ENCODE data around the gene WDR49. TPM values are rescaled to one million over a fixed set of nuclear protein-coding genes. Genes with fewer than 3 reads are reported as not detected.

The WDR49 gene
- total and polyA plus RNA-seq, 3 experiments from 2014 or later = 0.35 to 0.74 TPM; not detected in 1

DNA sequence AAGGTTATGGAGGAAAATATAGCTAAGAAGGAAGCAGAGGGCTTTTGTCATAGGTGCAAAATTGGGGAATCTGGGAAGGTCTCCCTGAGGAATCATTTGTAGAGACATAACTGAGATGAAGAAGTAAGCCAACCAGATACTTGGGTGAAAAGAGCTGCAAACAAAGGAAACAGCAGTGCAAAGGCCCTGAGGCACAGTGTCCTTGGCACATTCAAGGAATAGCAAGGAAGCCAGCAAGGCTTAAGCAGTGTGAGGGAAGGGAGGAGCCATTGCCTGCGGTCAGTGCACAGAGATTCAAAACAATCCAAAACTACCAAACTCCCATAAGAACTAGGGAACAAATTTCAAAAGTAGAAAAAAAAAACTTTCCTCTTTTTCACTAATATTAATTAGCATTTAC is 88.3 kb downstream of the WDR49 start:
- Mint-ChIP-seq H3K27ac (no peak overlapping the region), H3K27me3 (no peaks in the 10 kb centered on the region), H3K4me1 (no peaks in the 10 kb centered on the region), H3K4me3 (no peak overlapping the region), H3K36me3 (no peaks in the 10 kb centered on the region), H3K9me3 (peaks cover 0 to 1% (median 0%) of the 10 kb centered on the region in 5 donors)
- H3K27me3 ChIP-seq (ENCODE audit: insufficient read depth, low read length, poor library complexity, severe bottlenecking) = no peaks in the 10 kb centered on the region
- no peaks in the 10 kb centered on the region for H3K4me1 ChIP-seq (ENCODE audit: insufficient read depth, low read length)
- no peak overlapping the region for H3K4me3 ChIP-seq (ENCODE audit: low read length)
- no peak for DNase-seq
- H3K27ac ChIP-seq (ENCODE audit: low read depth, low read length) = no peak overlapping the region
- no peaks in the 10 kb centered on the region for H3K9me3 ChIP-seq (ENCODE audit: low read length)
- no peaks in the 10 kb centered on the region for H3K36me3 ChIP-seq (ENCODE audit: insufficient read depth, low read length)
- ChIA-PET CTCF (no interaction called here), POLR2A (no interaction called here)

DNA sequence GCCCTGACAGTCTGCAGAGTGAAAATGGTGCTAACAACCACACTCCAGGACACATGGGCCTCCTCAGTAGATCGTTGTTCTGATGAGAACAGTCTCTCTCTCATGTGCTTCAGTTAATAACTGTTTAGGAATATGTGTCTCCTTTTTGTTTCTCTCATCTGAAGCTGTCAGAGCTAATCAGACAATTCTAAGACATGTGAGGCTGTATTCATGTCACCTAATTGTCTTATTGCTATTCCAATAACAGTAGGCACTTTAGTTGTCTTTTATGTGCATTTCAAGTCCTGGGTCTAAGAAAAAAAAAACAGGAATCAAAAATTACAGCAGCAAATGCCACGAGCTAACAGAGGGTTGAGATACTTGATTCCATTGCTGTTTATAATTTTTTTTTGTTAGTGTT is 89.1 kb downstream of the WDR49 start:
- H3K9me3 Mint-ChIP-seq = peaks cover 0 to 1% (median 0%) of the 10 kb centered on the region in 5 donors
- no peak overlapping the region for H3K4me3 Mint-ChIP-seq
- H3K36me3 ChIP-seq (ENCODE audit: insufficient read depth, low read length) = no peaks in the 10 kb centered on the region
- no peaks in the 10 kb centered on the region for H3K9me3 ChIP-seq (ENCODE audit: low read length)
- no peak overlapping the region for H3K4me3 ChIP-seq (ENCODE audit: low read length)
- no peak for DNase-seq
- no peaks in the 10 kb centered on the region for H3K27me3 ChIP-seq (ENCODE audit: insufficient read depth, low read length, poor library complexity, severe bottlenecking)
- no peak overlapping the region for H3K27ac ChIP-seq (ENCODE audit: low read depth, low read length)
- H3K36me3 Mint-ChIP-seq = no peaks in the 10 kb centered on the region
- H3K4me1 Mint-ChIP-seq = no peaks in the 10 kb centered on the region
- H3K27ac Mint-ChIP-seq = no peak overlapping the region
- no peaks in the 10 kb centered on the region for H3K4me1 ChIP-seq (ENCODE audit: insufficient read depth, low read length)
- ChIA-PET CTCF (no interaction called here), POLR2A (no interaction called here)
- H3K27me3 Mint-ChIP-seq = peaks cover 0 to 2% of the 10 kb centered on the region in 2 donors

DNA sequence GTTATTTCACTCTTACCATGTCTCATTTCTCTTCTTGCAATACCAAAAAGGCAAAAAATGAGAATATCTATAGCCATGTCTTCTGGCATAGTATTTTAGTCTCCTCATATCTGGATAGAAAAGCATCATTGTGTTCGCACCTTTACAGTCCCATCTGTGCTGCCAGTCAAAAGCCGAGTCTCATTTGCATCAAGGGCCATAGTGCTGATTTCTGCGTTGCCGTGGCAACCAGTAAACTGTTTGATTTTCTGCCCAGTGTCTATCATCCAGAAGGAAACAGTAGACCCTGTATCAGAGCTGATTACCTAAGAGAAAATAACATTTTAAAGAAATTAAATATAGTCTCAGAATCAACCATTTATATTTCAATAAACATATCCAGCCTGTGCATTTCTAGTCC is 93.8 kb downstream of the WDR49 start:
- Histone ChIP-seq H3K27ac (ENCODE audit: low read depth, low read length) (no peak overlapping the region), H3K36me3 (ENCODE audit: insufficient read depth, low read length) (no peaks in the 10 kb centered on the region), H3K4me1 (ENCODE audit: insufficient read depth, low read length) (no peaks in the 10 kb centered on the region), H3K27me3 (ENCODE audit: insufficient read depth, low read length, poor library complexity, severe bottlenecking) (no peaks in the 10 kb centered on the region), H3K4me3 (ENCODE audit: low read length) (no peak overlapping the region), H3K9me3 (ENCODE audit: low read length) (no peaks in the 10 kb centered on the region)
- no peak overlapping the region for H3K27ac Mint-ChIP-seq
- H3K9me3 Mint-ChIP-seq = no peaks in the 10 kb centered on the region
- POLR2A ChIA-PET = no interaction called here
- no peaks in the 10 kb centered on the region for H3K36me3 Mint-ChIP-seq
- H3K27me3 Mint-ChIP-seq = peaks cover 0 to 2% of the 10 kb centered on the region in 2 donors
- H3K4me1 Mint-ChIP-seq = no peaks in the 10 kb centered on the region
- CTCF ChIA-PET = no interaction called here
- no peak overlapping the region for H3K4me3 Mint-ChIP-seq
- DNase-seq = no peak

DNA sequence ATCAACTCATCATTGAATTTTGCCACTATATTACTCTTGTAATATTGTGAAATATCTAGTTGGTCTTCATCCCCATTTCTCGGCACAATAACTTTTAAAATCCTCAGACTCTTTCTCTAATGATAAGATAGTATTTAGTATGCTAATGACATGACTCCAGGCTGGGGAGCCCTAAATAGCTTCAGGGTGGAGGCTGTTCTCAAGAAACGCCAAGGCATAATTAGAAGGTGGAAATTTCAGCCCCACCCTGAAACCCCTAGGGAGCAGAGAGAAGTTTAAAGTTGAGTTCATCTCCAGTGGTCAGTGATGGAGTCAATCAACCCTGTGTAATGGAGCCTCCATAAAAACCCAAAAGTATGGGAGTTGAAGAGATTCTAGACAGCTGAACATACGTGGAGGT is 98.8 kb downstream of the WDR49 start:
- ChIA-PET CTCF (no interaction called here), POLR2A (no interaction called here)
- Mint-ChIP-seq H3K9me3 (no peaks in the 10 kb centered on the region), H3K4me3 (no peak overlapping the region), H3K4me1 (no peaks in the 10 kb centered on the region), H3K36me3 (no peaks in the 10 kb centered on the region), H3K27me3 (no peaks in the 10 kb centered on the region), H3K27ac (no peak overlapping the region)
- H3K27ac ChIP-seq (ENCODE audit: low read depth, low read length) = no peak overlapping the region
- H3K36me3 ChIP-seq (ENCODE audit: insufficient read depth, low read length) = no peaks in the 10 kb centered on the region
- no peak for DNase-seq
- no peaks in the 10 kb centered on the region for H3K27me3 ChIP-seq (ENCODE audit: insufficient read depth, low read length, poor library complexity, severe bottlenecking)
- H3K4me1 ChIP-seq (ENCODE audit: insufficient read depth, low read length) = no peaks in the 10 kb centered on the region
- H3K4me3 ChIP-seq (ENCODE audit: low read length) = no peak overlapping the region
- H3K9me3 ChIP-seq (ENCODE audit: low read length) = no peaks in the 10 kb centered on the region

DNA sequence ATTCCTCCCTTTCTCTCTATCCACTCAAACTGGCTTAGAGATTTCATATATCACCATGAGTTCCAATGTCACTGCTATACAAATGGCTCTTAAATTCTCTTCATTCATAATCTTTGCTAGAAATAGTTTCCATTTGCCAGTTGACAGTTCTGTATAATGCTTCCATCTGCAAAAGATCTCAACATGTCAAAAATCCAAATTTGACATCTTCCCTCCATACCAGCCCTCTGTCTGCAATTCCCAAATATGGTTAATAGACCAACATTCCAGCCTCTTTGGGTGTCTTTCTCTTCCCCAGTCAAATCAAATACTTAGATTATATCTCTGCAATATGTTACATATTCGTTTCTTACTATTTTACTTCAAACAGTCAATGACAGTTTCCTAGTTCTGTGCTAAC is 115.7 kb downstream of the WDR49 start:
- Mint-ChIP-seq H3K4me1 (no peaks in the 10 kb centered on the region), H3K36me3 (no peaks in the 10 kb centered on the region), H3K27me3 (peaks cover 0 to 3% of the 10 kb centered on the region in 2 donors), H3K4me3 (no peak overlapping the region), H3K27ac (no peak overlapping the region), H3K9me3 (peaks cover 3 to 15% (median 12%) of the 10 kb centered on the region in 5 donors)
- POLR2A ChIA-PET = no interaction called here
- Histone ChIP-seq H3K36me3 (ENCODE audit: insufficient read depth, low read length) (no peaks in the 10 kb centered on the region), H3K4me1 (ENCODE audit: insufficient read depth, low read length) (no peaks in the 10 kb centered on the region), H3K27ac (ENCODE audit: low read depth, low read length) (no peak overlapping the region), H3K9me3 (ENCODE audit: low read length) (no peaks in the 10 kb centered on the region), H3K4me3 (ENCODE audit: low read length) (no peak overlapping the region), H3K27me3 (ENCODE audit: insufficient read depth, low read length, poor library complexity, severe bottlenecking) (no peaks in the 10 kb centered on the region)
- CTCF ChIA-PET = no interaction called here
- no peak for DNase-seq

DNA sequence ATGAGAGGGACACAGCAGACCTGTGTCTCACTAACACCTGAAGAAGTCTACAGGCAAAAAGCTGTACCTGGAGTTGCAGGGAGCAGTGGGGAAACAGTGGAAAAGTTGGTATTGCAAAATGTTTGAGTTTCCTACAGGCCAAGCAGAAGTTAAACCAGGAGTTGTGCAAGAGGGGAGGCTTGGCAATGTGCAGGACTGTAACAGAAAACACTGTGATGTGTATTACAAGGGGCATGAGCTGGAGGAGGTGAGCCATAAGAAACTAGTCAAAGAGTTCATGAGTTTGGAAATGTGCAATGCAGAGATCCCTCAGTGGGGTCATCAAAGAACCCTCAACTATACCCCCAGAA is 132.8 kb downstream of the WDR49 start:
- POLR2A ChIA-PET = no interaction called here
- peaks cover 0 to 6% (median 1%) of the 10 kb centered on the region in 5 donors for H3K9me3 Mint-ChIP-seq
- Histone ChIP-seq H3K36me3 (ENCODE audit: insufficient read depth, low read length) (no peaks in the 10 kb centered on the region), H3K27me3 (ENCODE audit: insufficient read depth, low read length, poor library complexity, severe bottlenecking) (no peaks in the 10 kb centered on the region), H3K9me3 (ENCODE audit: low read length) (no peaks in the 10 kb centered on the region), H3K27ac (ENCODE audit: low read depth, low read length) (no peak overlapping the region), H3K4me1 (ENCODE audit: insufficient read depth, low read length) (no peaks in the 10 kb centered on the region), H3K4me3 (ENCODE audit: low read length) (no peak overlapping the region)
- no peak for DNase-seq
- no peaks in the 10 kb centered on the region for H3K4me1 Mint-ChIP-seq
- no peak overlapping the region for H3K27ac Mint-ChIP-seq
- no peak overlapping the region for H3K4me3 Mint-ChIP-seq
- no peaks in the 10 kb centered on the region for H3K36me3 Mint-ChIP-seq
- H3K27me3 Mint-ChIP-seq = peaks cover 0 to 1% of the 10 kb centered on the region in 2 donors
- CTCF ChIA-PET = no interaction called here

DNA sequence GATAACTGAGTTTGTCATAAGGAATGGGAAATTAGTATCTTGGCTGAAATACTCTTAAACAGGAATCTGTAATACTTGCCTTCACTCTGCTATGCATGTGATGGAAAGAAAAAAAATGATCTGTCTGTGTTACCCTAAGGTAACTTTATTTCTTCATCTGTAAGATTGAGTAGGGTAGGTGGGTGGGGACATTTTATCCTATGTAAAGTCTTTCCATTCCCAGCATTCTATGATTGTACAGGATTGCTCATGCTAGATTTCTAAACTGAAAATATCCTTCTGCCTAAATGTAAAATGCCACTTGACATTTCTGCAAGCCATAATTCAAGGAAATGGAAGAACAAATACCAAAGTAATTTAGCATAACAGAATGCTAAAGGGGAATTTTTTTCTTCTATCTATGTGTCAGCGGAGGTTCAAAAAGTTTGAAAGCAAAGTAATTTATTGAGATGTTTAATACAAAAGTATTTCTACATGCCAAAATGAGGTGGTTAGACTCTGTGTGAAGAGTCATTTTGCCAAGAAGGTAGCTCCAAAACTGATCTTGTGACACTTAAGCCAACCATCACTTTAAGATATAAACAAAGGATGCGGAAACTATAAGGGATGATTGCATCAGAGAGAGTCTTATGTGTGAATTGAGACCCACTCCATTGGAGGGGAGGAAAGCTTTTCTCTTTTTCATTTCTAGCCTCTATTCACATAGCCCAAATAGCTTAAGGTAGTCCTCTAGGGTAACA is 133.3 kb downstream of the WDR49 start:
- no peaks in the 10 kb centered on the region for H3K36me3 ChIP-seq (ENCODE audit: insufficient read depth, low read length)
- Mint-ChIP-seq H3K4me1 (no peaks in the 10 kb centered on the region), H3K36me3 (no peaks in the 10 kb centered on the region), H3K27me3 (peaks cover 0 to 1% of the 10 kb centered on the region in 2 donors), H3K9me3 (peaks cover 0 to 6% (median 2%) of the 10 kb centered on the region in 5 donors), H3K27ac (no peak overlapping the region), H3K4me3 (no peak overlapping the region)
- H3K27me3 ChIP-seq (ENCODE audit: insufficient read depth, low read length, poor library complexity, severe bottlenecking) = no peaks in the 10 kb centered on the region
- H3K27ac ChIP-seq (ENCODE audit: low read depth, low read length) = no peak overlapping the region
- H3K9me3 ChIP-seq (ENCODE audit: low read length) = no peaks in the 10 kb centered on the region
- DNase-seq = no peak
- no peaks in the 10 kb centered on the region for H3K4me1 ChIP-seq (ENCODE audit: insufficient read depth, low read length)
- CTCF ChIA-PET = no interaction called here
- no peak overlapping the region for H3K4me3 ChIP-seq (ENCODE audit: low read length)
- POLR2A ChIA-PET = no interaction called here

DNA sequence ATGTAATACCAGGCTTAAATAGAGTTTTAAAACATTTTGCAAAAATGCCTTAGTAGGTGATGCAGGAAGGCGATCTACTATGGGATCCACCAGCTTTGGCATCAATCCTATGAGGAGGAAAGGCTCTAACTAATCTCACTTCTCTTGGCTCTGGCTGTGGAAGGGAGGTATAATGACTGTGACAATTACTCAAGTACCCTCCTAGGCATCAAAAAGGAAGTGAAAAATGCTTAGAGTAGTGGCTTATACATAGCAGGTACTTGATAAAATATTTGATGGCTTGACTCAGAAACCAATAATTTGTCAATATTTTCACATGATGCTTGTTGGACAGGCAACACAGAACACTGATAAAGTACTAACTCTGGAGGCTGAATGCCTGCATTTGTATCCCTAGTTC is 145.8 kb downstream of the WDR49 start:
- H3K27ac Mint-ChIP-seq = no peak overlapping the region
- Histone ChIP-seq H3K27me3 (ENCODE audit: insufficient read depth, low read length, poor library complexity, severe bottlenecking) (no peaks in the 10 kb centered on the region), H3K4me1 (ENCODE audit: insufficient read depth, low read length) (no peaks in the 10 kb centered on the region), H3K36me3 (ENCODE audit: insufficient read depth, low read length) (no peaks in the 10 kb centered on the region), H3K9me3 (ENCODE audit: low read length) (no peaks in the 10 kb centered on the region), H3K4me3 (ENCODE audit: low read length) (no peak overlapping the region), H3K27ac (ENCODE audit: low read depth, low read length) (no peak overlapping the region)
- H3K4me3 Mint-ChIP-seq = no peak overlapping the region
- ChIA-PET CTCF (no interaction called here), POLR2A (no interaction called here)
- H3K4me1 Mint-ChIP-seq = no peaks in the 10 kb centered on the region
- H3K27me3 Mint-ChIP-seq = no peaks in the 10 kb centered on the region
- H3K9me3 Mint-ChIP-seq = no peaks in the 10 kb centered on the region
- no peaks in the 10 kb centered on the region for H3K36me3 Mint-ChIP-seq
- no peak for DNase-seq

DNA sequence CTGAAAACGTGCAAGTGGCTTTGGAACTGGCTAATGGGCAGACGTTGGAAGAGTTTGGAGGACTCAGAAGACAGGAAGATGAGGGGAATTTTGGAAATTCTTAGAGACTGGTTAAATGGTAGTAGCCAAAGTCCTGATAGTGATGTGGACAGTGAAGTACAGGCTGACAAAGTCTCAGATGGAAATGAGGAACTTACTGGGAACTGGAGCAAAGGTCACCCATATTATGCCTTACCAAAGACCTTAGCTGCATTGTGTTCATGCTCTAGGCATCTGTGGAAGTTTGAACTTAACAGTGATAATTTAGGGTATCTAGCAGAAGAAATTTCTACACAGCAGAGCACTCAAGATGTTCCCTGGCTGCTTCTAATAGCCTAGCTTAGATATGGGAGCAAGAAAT is 151.3 kb downstream of the WDR49 start:
- Mint-ChIP-seq H3K4me1 (no peaks in the 10 kb centered on the region), H3K36me3 (no peaks in the 10 kb centered on the region)

More for the DNA sequence above, 151.3 kb downstream of the WDR49 start:
- Histone ChIP-seq H3K4me1 (ENCODE audit: insufficient read depth, low read length) (no peaks in the 10 kb centered on the region), H3K27ac (ENCODE audit: low read depth, low read length) (no peak overlapping the region), H3K36me3 (ENCODE audit: insufficient read depth, low read length) (no peaks in the 10 kb centered on the region), H3K4me3 (ENCODE audit: low read length) (no peak overlapping the region), H3K27me3 (ENCODE audit: insufficient read depth, low read length, poor library complexity, severe bottlenecking) (no peaks in the 10 kb centered on the region), H3K9me3 (ENCODE audit: low read length) (no peaks in the 10 kb centered on the region)
- no peaks in the 10 kb centered on the region for H3K27me3 Mint-ChIP-seq
- DNase-seq = no peak
- peaks cover 0 to 2% (median 0%) of the 10 kb centered on the region in 5 donors for H3K9me3 Mint-ChIP-seq
- H3K4me3 Mint-ChIP-seq = no peak overlapping the region
- CTCF ChIA-PET = no interaction called here
- POLR2A ChIA-PET = no interaction called here
- H3K27ac Mint-ChIP-seq = no peak overlapping the region

Data from CD8-positive, alpha-beta memory T cell (primary cell).